ENCODE data around the gene WNT1. TPM values are rescaled to one million over a fixed set of nuclear protein-coding genes. Genes with fewer than 3 reads are reported as not detected.
A peak's percentile ranks its signal among the peaks of the same experiment; 100 is the strongest.

Gene WNT1
- total RNA-seq, 4 donors from 2014 or later = not detected

- in situ Hi-C loops (cut with MboI; ENCODE audit: low sequenced_read_pairs in 4 of 4) = no loop called here
- TF ChIP-seq, protein P1, sequence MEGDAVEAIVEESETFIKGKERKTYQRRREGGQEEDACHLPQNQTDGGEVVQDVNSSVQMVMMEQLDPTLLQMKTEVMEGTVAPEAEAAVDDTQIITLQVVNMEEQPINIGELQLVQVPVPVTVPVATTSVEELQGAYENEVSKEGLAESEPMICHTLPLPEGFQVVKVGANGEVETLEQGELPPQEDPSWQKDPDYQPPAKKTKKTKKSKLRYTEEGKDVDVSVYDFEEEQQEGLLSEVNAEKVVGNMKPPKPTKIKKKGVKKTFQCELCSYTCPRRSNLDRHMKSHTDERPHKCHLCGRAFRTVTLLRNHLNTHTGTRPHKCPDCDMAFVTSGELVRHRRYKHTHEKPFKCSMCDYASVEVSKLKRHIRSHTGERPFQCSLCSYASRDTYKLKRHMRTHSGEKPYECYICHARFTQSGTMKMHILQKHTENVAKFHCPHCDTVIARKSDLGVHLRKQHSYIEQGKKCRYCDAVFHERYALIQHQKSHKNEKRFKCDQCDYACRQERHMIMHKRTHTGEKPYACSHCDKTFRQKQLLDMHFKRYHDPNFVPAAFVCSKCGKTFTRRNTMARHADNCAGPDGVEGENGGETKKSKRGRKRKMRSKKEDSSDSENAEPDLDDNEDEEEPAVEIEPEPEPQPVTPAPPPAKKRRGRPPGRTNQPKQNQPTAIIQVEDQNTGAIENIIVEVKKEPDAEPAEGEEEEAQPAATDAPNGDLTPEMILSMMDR (IDR thresholded peaks at IDR 0.05 in 4 of 5, conservative IDR thresholded peaks at IDR 0.05 in 1 of 5) = no peak
- no peak for TF ChIP-seq POLR2A (IDR thresholded peaks at IDR 0.05)
- no peak for ATAC-seq
Measured at GRCh38 chr12:49000346-49000745, 22.2 kb downstream of the WNT1 start.

GRCh38 chr12:49008943-49009342, 30.8 kb downstream of the WNT1 start:
- Histone ChIP-seq H3K9me3 (no peaks in the 10 kb centered on the region), H3K27me3 (no peaks in the 10 kb centered on the region), H3K4me3 (no peak overlapping the region), H3K4me1 (peaks cover 8 to 54% of the 10 kb centered on the region in 2 donors), H3K36me3 (peaks cover 1 to 32% of the 10 kb centered on the region in 2 donors), H3K27ac (peak overlapping the region in 3 of 4 donors; percentile 96 to 99 (median 98))
- in situ Hi-C loops (cut with MboI; ENCODE audit: low sequenced_read_pairs in 4 of 4) = no loop called here
- ATAC-seq (no peak), DNase-seq (no peak)
- intact Hi-C loops (cut with DNase I; ENCODE audit: low total_unique reads) = no loop called here
- TF ChIP-seq POLR2A (IDR thresholded peaks at IDR 0.05) = no peak
- TF ChIP-seq, protein P1 (IDR thresholded peaks at IDR 0.05 in 4 of 5, conservative IDR thresholded peaks at IDR 0.05 in 1 of 5) = no peak

More at GRCh38 chr12:49000346-49000745, 22.2 kb downstream of the WNT1 start:
- H3K27ac ChIP-seq = peak overlapping the region; percentile 67 to 93 (median 84)
- peaks cover 6 to 42% of the 10 kb centered on the region in 2 donors for H3K36me3 ChIP-seq
- no peaks in the 10 kb centered on the region for H3K9me3 ChIP-seq
- H3K4me1 ChIP-seq = peaks cover 37 to 42% of the 10 kb centered on the region in 2 donors
- intact Hi-C loops (cut with DNase I; ENCODE audit: low total_unique reads) = no loop called here
- peak overlapping the region in 1 of 4 donors; percentile 56 for H3K4me3 ChIP-seq
- H3K27me3 ChIP-seq = peaks cover 0 to 44% (median 5%) of the 10 kb centered on the region in 3 donors
- no peak for DNase-seq

DNA sequence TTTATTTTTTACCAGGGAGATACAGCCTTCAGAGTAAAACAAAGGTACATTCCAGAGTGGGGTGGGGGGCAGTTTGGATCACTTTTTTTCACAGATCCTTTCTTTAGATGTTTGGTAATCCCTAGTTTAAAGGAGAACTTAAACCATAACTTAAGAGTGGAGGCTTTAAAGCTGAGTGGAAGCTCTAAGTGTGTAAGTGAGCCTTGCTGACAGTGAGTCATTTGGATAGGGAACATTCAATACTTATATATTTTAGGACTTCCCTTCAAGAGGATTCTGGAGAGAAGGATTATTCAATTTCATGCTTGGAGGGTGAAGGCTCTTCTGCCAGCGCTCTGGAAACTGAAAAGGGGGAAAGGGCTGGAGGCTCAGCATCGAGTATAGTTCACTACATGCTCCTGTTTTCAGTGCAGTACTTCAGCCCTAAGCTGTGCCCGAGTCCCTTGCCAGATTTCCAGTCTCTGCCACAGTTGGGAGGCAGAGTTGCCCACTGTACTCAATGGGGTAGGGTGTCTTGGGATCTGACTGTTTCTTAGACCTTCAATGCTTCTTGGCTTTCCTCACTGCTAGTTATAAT, 32.1 kb downstream of the WNT1 start:
- no peak for DNase-seq
- H3K27ac ChIP-seq = peak overlapping the region; percentile 59 to 99 (median 97)
- no peak overlapping the region for H3K4me3 ChIP-seq
- intact Hi-C loops (cut with DNase I; ENCODE audit: low total_unique reads) = loop anchor here (5.0 kb wide), 1 partner anchor 338 kb away; no protein-coding TSS in a partner anchor
- H3K36me3 ChIP-seq = peaks cover 0 to 20% of the 10 kb centered on the region in 2 donors
- peaks cover 14 to 65% of the 10 kb centered on the region in 2 donors for H3K4me1 ChIP-seq
- no peaks in the 10 kb centered on the region for H3K9me3 ChIP-seq
- in situ Hi-C loops (cut with MboI; ENCODE audit: low sequenced_read_pairs in 4 of 4) = no loop called here
- ATAC-seq = peak; percentile 45 to 51
- no peaks in the 10 kb centered on the region for H3K27me3 ChIP-seq
- peak in 1 of 2 donors; percentile 28 for TF ChIP-seq POLR2A (IDR thresholded peaks at IDR 0.05)
- TF ChIP-seq, protein P1 (IDR thresholded peaks at IDR 0.05 in 4 of 5, conservative IDR thresholded peaks at IDR 0.05 in 1 of 5) = no peak

- ATAC-seq (no peak), DNase-seq (no peak)
- no peak overlapping the region for H3K4me3 ChIP-seq
- peaks cover 37 to 90% of the 10 kb centered on the region in 2 donors for H3K4me1 ChIP-seq
- no peaks in the 10 kb centered on the region for H3K27me3 ChIP-seq
- intact Hi-C loops (cut with DNase I; ENCODE audit: low total_unique reads) = loop anchor here (5.0 kb wide), 1 partner anchor 340 kb away; no protein-coding TSS in a partner anchor
- peaks cover 0 to 8% of the 10 kb centered on the region in 2 donors for H3K36me3 ChIP-seq
- peak overlapping the region; percentile 75 to 99 (median 97) for H3K27ac ChIP-seq
- TF ChIP-seq, protein P1 (IDR thresholded peaks at IDR 0.05 in 4 of 5, conservative IDR thresholded peaks at IDR 0.05 in 1 of 5) = no peak
- TF ChIP-seq POLR2A (IDR thresholded peaks at IDR 0.05) = no peak
- in situ Hi-C loops (cut with MboI; ENCODE audit: low sequenced_read_pairs in 4 of 4) = no loop called here
- H3K9me3 ChIP-seq = no peaks in the 10 kb centered on the region
Measured at GRCh38 chr12:49012739-49013138, 34.6 kb downstream of the WNT1 start.
